ENCODE measurements around the gene TMEM184A. TPM values are rescaled to one million over a fixed set of nuclear protein-coding genes. Genes with fewer than 3 reads are reported as not detected.

Gene TMEM184A
- total RNA-seq, 1 experiment from 2014 or later, result 21.4 TPM

- no TSS peak for BruUV-seq (replicated peaks)
- Histone ChIP-seq H3K9me3 (ENCODE audit: insufficient read depth, low read depth) (no peaks in the 10 kb centered on the region), H3K27me3 (ENCODE audit: insufficient read depth, low read depth) (0 out of 2 replicates have a peak, but pooled peaks cover 8% of the 10 kb centered on the region), H3K4me2 (no peak overlapping the region), H3K27ac (no peak overlapping the region), H3K79me2 (ENCODE audit: low read depth) (peaks cover 6% of the 10 kb centered on the region), H3F3A (ENCODE audit: insufficient read depth, low read depth) (peaks cover 26% of the 10 kb centered on the region), H3K4me3 (no peak overlapping the region), H2AFZ (no peak overlapping the region), H3K9me2 (ENCODE audit: insufficient read depth) (no peaks in the 10 kb centered on the region), H4K20me1 (ENCODE audit: insufficient read depth) (peaks cover under 1% of the 10 kb centered on the region; the same call in 1 of the 2 replicates), H3K36me3 (ENCODE audit: low read depth) (no peaks in the 10 kb centered on the region), H3K4me1 (replicated peaks; ENCODE audit: insufficient read depth) (peaks cover 4% of the 10 kb centered on the region; the same call in 1 of the 2 replicates)
- no peak for TF ChIP-seq EZH2 (IDR thresholded peaks at IDR 0.05; ENCODE audit: low read depth)
- TF ChIP-seq, protein P1, sequence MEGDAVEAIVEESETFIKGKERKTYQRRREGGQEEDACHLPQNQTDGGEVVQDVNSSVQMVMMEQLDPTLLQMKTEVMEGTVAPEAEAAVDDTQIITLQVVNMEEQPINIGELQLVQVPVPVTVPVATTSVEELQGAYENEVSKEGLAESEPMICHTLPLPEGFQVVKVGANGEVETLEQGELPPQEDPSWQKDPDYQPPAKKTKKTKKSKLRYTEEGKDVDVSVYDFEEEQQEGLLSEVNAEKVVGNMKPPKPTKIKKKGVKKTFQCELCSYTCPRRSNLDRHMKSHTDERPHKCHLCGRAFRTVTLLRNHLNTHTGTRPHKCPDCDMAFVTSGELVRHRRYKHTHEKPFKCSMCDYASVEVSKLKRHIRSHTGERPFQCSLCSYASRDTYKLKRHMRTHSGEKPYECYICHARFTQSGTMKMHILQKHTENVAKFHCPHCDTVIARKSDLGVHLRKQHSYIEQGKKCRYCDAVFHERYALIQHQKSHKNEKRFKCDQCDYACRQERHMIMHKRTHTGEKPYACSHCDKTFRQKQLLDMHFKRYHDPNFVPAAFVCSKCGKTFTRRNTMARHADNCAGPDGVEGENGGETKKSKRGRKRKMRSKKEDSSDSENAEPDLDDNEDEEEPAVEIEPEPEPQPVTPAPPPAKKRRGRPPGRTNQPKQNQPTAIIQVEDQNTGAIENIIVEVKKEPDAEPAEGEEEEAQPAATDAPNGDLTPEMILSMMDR (conservative IDR thresholded peaks at IDR 0.05), result no peak
- no peak for DNase-seq
- intact Hi-C loops (cut with micrococcal nuclease; ENCODE audit: unreplicated experiment), result no loop called here
- CTCF ChIA-PET, result no interaction called here
- POLR2A ChIA-PET (ENCODE audit: unreplicated experiment), result no interaction called here
Observed at GRCh38 chr7:1526271-1526754, 29.7 kb downstream of the TMEM184A start.

- Histone ChIP-seq H3K27ac (no peak overlapping the region), H3K9me3 (ENCODE audit: insufficient read depth, low read depth) (no peaks in the 10 kb centered on the region), H3K9me2 (ENCODE audit: insufficient read depth) (no peaks in the 10 kb centered on the region), H2AFZ (no peak overlapping the region), H3K4me3 (no peak overlapping the region), H3K36me3 (ENCODE audit: low read depth) (no peaks in the 10 kb centered on the region), H3K27me3 (ENCODE audit: insufficient read depth, low read depth) (0 out of 2 replicates have a peak, but pooled peaks cover 8% of the 10 kb centered on the region), H3K4me2 (no peak overlapping the region), H3K79me2 (ENCODE audit: low read depth) (0 out of 2 replicates have a peak, but pooled peaks cover 4% of the 10 kb centered on the region), H3K4me1 (replicated peaks; ENCODE audit: insufficient read depth) (peaks cover 9% of the 10 kb centered on the region), H3F3A (ENCODE audit: insufficient read depth, low read depth) (peaks cover 31% of the 10 kb centered on the region), H4K20me1 (ENCODE audit: insufficient read depth) (no peaks in the 10 kb centered on the region)
- TF ChIP-seq EZH2 (IDR thresholded peaks at IDR 0.05; ENCODE audit: low read depth), result no peak
- TF ChIP-seq, protein P1 (conservative IDR thresholded peaks at IDR 0.05), result no peak
- BruUV-seq (replicated peaks), result no TSS peak
- intact Hi-C loops (cut with micrococcal nuclease; ENCODE audit: unreplicated experiment), result no loop called here
- ChIA-PET POLR2A (ENCODE audit: unreplicated experiment) (interaction anchor here (0.6 kb wide), 1 partner anchor 10 kb away, joined by 9 read pairs; no protein-coding TSS in a partner anchor), CTCF (no interaction called here)
- no peak for DNase-seq
Observed at GRCh38 chr7:1525409-1525808, 30.6 kb downstream of the TMEM184A start.

- no TSS peak for BruUV-seq (replicated peaks)
- Histone ChIP-seq H3K79me2 (ENCODE audit: low read depth) (no peaks in the 10 kb centered on the region), H3K27me3 (ENCODE audit: insufficient read depth, low read depth) (0 out of 2 replicates have a peak, but pooled peaks cover 8% of the 10 kb centered on the region), H3K36me3 (ENCODE audit: low read depth) (no peaks in the 10 kb centered on the region), H3K27ac (no peak overlapping the region), H3F3A (ENCODE audit: insufficient read depth, low read depth) (peaks cover 44% of the 10 kb centered on the region), H3K9me3 (ENCODE audit: insufficient read depth, low read depth) (no peaks in the 10 kb centered on the region; the same call in 1 of the 2 replicates), H3K9me2 (ENCODE audit: insufficient read depth) (no peaks in the 10 kb centered on the region), H3K4me1 (replicated peaks; ENCODE audit: insufficient read depth) (peaks cover 17% of the 10 kb centered on the region), H3K4me2 (no peak overlapping the region), H4K20me1 (ENCODE audit: insufficient read depth) (no peaks in the 10 kb centered on the region), H2AFZ (no peak overlapping the region), H3K4me3 (no peak overlapping the region)
- TF ChIP-seq, protein P1 (conservative IDR thresholded peaks at IDR 0.05), result no peak
- TF ChIP-seq EZH2 (IDR thresholded peaks at IDR 0.05; ENCODE audit: low read depth), result no peak
- CTCF ChIA-PET, result no interaction called here
- POLR2A ChIA-PET (ENCODE audit: unreplicated experiment), result no interaction called here
- DNase-seq, result no peak
- intact Hi-C loops (cut with micrococcal nuclease; ENCODE audit: unreplicated experiment), result no loop called here
Observed at GRCh38 chr7:1523844-1524243, 32.2 kb downstream of the TMEM184A start.

All from PC-9 (cell line).